AG09319 (cell line): Measurements from ENCODE around the gene TNN.

Experiments
- DNase-seq: peaks from one replicate; pipeline ENCODE4 v3.0.0-alpha.2; 2010; ENCODE audit warnings: low read depth; ENCODE audit errors: extremely low read depth
- TF ChIP-seq, protein P1 (sequence below): IDR thresholded peaks from 2 replicates; pipeline ENCODE4 v1.5.1; 2011; ENCODE audit warnings: low read depth, mild to moderate bottlenecking, inconsistent platforms, low read length, moderate library complexity

The TNN gene

DNA sequence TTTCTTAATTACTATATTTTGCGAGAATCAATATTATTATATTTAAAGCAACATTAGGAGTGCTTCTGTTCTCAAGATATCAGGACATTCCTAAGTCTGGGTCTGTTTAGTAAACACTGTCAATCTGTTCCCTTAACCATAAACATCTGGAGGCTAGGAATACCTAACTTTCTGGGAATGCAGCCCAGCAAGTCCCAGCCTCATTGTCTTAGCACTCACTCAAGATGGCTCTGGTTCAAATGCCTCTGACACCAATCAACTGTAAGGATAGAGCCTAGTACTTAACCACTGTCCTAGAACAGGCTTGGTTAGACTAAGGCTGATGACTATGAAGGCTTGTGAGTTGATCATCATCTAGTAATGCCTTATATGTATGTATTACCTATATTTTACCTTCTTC, 61.5 kb downstream of the TNN start:
- TF ChIP-seq, protein P1, sequence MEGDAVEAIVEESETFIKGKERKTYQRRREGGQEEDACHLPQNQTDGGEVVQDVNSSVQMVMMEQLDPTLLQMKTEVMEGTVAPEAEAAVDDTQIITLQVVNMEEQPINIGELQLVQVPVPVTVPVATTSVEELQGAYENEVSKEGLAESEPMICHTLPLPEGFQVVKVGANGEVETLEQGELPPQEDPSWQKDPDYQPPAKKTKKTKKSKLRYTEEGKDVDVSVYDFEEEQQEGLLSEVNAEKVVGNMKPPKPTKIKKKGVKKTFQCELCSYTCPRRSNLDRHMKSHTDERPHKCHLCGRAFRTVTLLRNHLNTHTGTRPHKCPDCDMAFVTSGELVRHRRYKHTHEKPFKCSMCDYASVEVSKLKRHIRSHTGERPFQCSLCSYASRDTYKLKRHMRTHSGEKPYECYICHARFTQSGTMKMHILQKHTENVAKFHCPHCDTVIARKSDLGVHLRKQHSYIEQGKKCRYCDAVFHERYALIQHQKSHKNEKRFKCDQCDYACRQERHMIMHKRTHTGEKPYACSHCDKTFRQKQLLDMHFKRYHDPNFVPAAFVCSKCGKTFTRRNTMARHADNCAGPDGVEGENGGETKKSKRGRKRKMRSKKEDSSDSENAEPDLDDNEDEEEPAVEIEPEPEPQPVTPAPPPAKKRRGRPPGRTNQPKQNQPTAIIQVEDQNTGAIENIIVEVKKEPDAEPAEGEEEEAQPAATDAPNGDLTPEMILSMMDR, result no peak

DNA sequence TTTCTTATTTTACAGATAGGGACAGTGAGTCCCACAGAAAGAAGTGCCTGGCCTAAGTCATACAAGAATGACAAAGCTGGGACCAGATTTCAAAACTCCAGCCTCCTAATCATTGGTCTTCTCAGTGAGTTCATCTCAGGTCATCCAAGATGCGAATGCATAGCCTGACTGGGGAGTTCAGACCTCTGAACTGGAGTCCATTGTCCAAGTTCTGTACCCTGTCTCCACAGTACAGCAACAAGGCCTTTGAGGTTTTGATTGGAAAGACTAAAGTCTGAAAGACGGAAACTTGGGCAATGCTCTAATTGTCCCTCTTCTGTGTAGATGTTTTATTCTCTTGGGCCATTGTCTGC, 62.0 kb downstream of the TNN start:
- no peak for DNase-seq
- TF ChIP-seq, protein P1, result no peak

More for the DNA sequence above, 61.5 kb downstream of the TNN start:
- peak; percentile 32 for DNase-seq

GRCh38 chr1:175129997-175130648, 62.5 kb downstream of the TNN start:
- TF ChIP-seq, protein P1, result no peak
- DNase-seq, result no peak

DNA sequence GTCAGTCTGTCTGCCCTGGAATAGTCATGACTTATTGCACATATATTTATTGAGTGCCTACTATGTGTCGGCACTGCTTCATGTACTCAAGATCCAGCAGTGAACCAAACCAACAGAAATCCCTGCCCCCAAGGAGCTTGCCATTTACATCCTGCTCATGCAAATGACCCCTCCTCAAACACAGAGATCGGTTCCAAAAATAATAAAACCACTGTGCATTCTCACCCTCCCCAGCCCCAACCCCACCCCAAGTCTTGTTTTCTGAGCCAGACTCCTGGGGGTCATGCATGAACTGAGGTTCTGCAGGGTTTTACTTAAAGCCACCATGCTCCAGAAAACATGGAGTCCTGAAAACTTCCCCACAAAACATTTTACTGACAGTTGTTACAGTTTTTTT, 63.0 kb downstream of the TNN start:
- DNase-seq, result no peak
- TF ChIP-seq, protein P1, result no peak

- TF ChIP-seq, protein P1, result no peak
These were observed 63.5 kb downstream of the TNN start for GRCh38 chr1:175131095-175131494.

GRCh38 chr1:175132436-175132835, 64.8 kb downstream of the TNN start:
- TF ChIP-seq, protein P1, result no peak
- no peak for DNase-seq

More at GRCh38 chr1:175131095-175131494, 63.5 kb downstream of the TNN start:
- DNase-seq, result no peak

DNA sequence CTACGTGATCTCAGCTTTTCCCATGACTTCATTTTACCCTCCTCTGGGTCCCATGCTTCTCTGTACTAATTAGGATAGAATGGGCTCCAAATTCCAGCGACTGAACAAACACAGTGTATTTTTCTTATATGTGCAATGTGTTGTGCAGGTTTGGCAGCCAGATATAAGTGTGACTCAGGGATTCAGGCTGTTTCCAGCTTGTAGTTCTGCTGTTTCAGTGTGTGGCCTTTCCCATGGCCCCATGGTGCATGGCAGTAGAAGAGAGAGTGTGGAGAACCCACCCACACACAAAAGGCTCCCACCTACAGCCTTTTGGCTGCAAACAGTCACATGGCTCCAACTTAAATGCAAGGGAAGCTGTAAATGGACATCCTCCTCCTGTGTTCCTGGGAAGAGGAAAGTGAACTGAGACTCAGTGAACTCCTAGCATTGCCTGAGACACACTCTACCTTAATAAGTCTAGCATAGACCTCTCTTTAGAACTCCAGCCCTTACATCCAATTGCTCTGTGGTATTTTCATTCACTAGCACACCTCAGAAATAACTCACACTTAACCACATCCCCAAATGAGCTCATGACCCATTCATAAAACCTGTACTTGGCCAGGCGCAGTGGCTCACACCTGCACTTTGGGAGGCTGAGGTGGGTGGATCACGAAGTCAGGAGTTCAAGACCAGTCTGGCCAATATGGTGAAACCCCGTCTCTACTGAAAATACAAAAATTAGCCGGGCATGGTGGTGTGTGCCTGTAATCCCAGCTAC, 66.2 kb downstream of the TNN start:
- no peak for DNase-seq
- TF ChIP-seq, protein P1, result no peak
